Rectal smooth muscle tissue (tissue), 1 donor: ENCODE results near the gene HMG20A.

Source experiments
- H3K27ac ChIP-seq: one replicate; pipeline ENCODE4 v1.7.0; 2013; ENCODE audit warnings: low read depth, low read length, inconsistent platforms
- H3K27me3 ChIP-seq: one replicate; pipeline ENCODE4 v1.7.0; 2013; ENCODE audit warnings: low read length; ENCODE audit not compliant: control insufficient read depth, insufficient read depth
- H3K36me3 ChIP-seq: one replicate; pipeline ENCODE4 v1.7.0; 2013; ENCODE audit warnings: low read length; ENCODE audit not compliant: control insufficient read depth, insufficient read depth
- H3K4me1 ChIP-seq: one replicate; pipeline ENCODE4 v1.7.0; 2013; ENCODE audit warnings: low read length; ENCODE audit not compliant: control insufficient read depth, insufficient read depth
- H3K4me3 ChIP-seq: one replicate; pipeline ENCODE4 v1.7.0; 2013; ENCODE audit warnings: low read length
- H3K9ac ChIP-seq: one replicate; pipeline ENCODE4 v1.7.0; 2013; ENCODE audit warnings: low read length

The HMG20A gene

DNA sequence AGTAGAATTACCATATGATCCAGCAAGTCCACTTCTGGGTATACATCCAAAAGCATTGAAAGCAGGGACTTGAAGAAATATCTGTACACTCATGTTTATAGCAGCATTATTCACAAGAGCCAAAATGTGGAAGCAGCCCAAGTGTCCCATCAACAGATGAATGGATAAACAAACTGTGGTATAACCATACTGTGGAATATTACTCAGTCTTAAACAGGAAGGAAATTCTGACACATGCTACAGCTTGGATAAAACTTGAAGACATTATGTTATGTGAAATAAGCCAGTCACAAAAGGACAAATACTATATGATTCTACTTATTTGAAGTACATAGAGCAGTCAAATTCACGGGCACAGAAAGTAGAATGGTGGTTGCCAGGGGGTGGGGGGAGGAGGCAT, 91.2 kb downstream of the HMG20A start:
- Histone ChIP-seq H3K4me1 (no peaks in the 10 kb centered on the region), H3K9ac (no peak overlapping the region), H3K27me3 (no peaks in the 10 kb centered on the region), H3K36me3 (no peaks in the 10 kb centered on the region), H3K27ac (no peak overlapping the region), H3K4me3 (no peak overlapping the region)

DNA sequence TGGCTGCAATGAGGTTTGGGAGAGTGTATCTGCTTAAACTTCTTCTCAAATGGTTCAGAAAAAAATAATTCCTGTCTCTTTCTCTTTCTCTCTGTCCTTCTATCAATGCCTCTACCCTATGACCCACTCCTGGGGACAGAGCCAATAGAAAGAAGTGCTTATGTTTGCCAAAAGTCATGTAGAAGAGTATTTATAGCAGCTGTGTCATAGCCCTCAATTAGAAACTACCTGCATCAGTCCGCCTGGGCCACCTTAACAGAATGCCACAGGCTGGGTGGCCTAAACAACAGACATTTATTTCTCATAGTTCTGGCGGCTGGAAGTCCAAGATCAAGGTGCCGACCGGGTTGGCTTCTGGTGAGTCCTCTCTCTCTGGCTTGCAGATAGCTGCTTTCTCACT, 92.5 kb downstream of the HMG20A start:
- no peaks in the 10 kb centered on the region for H3K4me1 ChIP-seq
- no peak overlapping the region for H3K9ac ChIP-seq
- no peak overlapping the region for H3K4me3 ChIP-seq
- H3K27me3 ChIP-seq, result no peaks in the 10 kb centered on the region
- H3K36me3 ChIP-seq, result no peaks in the 10 kb centered on the region
- no peak overlapping the region for H3K27ac ChIP-seq

DNA sequence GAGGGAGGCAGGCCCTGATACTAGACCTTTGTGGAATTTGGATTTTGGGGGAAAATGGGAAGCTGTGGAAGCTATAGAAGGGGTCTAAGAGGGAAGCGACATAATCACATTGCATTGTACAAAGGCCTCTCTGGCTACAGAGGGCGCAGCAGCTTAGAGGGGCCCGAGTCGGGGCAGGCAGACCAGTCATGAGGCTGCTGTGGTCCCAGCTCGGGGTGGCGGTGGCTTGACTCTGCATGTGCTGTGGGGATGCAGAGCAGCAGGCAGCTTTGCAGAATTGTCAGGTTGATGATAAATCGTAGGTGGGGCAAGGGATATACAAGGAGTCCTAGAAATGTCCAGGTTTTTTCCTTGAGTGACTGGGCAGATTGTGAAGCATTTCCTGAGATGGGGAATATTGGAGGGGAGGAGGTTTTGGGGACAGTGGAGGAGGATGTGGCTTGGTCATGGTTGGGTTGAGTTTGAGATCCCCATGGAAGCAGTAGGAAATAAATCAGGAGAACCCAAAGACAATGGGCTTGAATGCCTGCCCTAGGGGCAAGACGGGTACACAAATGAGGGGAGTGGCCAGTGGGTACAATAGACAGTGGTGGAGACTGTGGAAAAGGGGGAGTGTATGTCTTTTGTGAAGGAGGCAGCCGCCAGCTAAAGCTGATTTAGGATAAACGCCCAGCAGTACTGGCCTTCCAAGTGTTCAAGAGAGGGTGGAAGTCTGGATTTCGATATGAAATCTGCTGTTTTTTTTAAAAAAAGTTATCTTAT, 94.1 kb downstream of the HMG20A start:
- Histone ChIP-seq H3K9ac (no peak overlapping the region), H3K36me3 (no peaks in the 10 kb centered on the region), H3K27ac (no peak overlapping the region), H3K4me3 (no peak overlapping the region), H3K4me1 (no peaks in the 10 kb centered on the region), H3K27me3 (no peaks in the 10 kb centered on the region)

DNA sequence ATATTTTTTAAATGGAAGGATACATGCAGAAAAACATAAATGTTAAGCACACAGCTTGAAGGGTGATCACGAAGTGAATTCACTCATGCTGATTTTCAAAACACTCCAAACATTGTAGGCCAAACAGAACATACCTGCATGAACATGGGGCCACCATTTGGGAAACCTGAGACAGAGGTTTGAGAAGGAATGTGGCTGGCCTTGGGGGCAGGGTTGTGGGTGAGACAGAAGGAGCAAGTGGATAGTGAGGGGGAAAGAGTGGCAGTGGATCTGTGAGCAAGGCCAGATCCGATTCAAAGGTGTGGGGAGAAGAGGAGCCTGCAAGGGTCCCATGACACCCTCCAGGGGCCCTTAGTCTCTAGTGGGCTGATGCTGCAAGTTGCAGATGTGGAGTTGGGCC, 94.9 kb downstream of the HMG20A start:
- no peaks in the 10 kb centered on the region for H3K27me3 ChIP-seq
- H3K4me1 ChIP-seq, result no peaks in the 10 kb centered on the region
- no peak overlapping the region for H3K27ac ChIP-seq

DNA sequence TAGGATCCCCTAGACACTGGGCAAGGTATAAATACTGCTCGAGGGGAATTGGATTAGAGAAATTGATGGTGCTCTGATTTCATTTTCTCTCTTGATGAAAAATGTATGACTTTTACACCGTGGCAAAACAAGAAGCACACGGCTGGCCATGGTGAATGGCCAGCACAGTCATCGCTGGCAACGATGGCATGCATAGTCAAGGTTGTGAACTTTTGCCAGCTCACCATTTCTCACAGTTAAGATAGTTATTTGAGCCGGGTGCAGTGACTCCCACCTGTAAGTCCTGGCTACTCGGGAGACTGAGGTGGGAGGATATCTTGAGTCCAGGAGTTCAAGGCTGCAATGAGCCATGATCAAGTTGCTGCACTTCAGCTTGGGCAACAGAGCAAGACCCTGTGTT, 95.4 kb downstream of the HMG20A start:
- Histone ChIP-seq H3K36me3 (no peaks in the 10 kb centered on the region), H3K27ac (no peak overlapping the region), H3K4me1 (no peaks in the 10 kb centered on the region), H3K4me3 (no peak overlapping the region), H3K27me3 (no peaks in the 10 kb centered on the region), H3K9ac (no peak overlapping the region)

More for the DNA sequence above, 94.9 kb downstream of the HMG20A start:
- no peaks in the 10 kb centered on the region for H3K36me3 ChIP-seq
- H3K4me3 ChIP-seq, result no peak overlapping the region
- no peak overlapping the region for H3K9ac ChIP-seq

DNA sequence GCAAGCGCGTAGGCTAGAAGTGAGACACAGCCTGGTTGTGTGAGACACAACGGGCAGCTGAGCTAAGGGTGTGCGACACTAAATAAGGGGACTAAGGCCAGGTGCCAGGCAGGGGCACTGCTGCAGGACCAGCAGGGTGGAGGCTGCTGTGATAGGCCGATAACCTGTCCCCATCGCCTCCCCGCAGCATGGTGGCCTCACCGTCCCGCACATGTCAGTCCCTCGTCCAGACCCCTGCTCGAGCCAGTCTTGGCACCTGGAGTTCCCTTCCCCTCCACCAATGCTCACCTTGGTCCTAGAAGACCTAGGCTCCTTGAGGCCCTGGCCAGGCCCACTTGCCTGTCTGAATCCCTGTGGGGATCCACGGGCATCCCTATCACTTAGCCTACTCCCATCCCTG, 96.1 kb downstream of the HMG20A start:
- no peak overlapping the region for H3K27ac ChIP-seq
- no peaks in the 10 kb centered on the region for H3K4me1 ChIP-seq
- H3K36me3 ChIP-seq, result no peaks in the 10 kb centered on the region
- H3K9ac ChIP-seq, result no peak overlapping the region
- H3K27me3 ChIP-seq, result no peaks in the 10 kb centered on the region
- H3K4me3 ChIP-seq, result no peak overlapping the region

DNA sequence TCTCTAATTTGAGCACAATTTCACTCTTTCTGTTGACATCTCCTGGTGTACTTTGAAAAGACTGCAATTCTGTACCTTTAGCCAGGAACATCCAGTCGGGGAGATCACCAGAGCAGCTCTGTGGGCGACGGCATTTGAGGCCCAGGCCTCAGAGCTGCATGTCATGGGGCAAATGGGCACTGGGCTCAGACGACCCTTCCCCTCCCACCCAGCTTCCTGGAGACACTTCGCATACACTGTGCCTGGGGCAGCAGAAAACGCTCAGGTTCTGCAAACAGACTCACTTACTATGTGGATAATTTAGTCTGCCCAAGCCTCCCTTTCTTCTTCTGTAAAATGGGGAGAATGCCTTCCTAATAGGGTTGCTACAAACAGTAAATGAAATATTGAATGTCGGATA, 96.9 kb downstream of the HMG20A start:
- Histone ChIP-seq H3K27ac (no peak overlapping the region), H3K4me1 (no peaks in the 10 kb centered on the region), H3K27me3 (no peaks in the 10 kb centered on the region), H3K9ac (no peak overlapping the region), H3K36me3 (no peaks in the 10 kb centered on the region), H3K4me3 (no peak overlapping the region)

DNA sequence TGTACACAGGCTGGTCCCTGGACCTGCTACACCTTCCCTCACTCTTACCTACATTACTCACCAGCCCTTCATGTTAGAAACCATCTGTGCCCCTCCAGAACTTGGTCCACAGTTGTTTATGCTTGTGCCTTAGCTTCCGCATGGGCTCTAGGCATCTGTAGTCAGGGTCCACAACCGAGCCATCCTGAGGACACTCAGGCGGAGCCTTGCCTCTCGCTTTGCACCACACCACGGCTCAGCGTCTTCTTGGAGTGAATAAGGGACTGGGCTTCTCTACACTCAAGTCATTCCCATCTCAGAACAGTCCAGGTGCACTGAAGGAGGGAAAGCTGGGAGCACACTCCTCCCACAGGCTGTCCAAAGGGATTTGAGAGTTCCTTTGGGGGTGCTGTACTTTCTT, 97.8 kb downstream of the HMG20A start:
- H3K36me3 ChIP-seq, result no peaks in the 10 kb centered on the region
- H3K4me1 ChIP-seq, result no peaks in the 10 kb centered on the region
- H3K27me3 ChIP-seq, result no peaks in the 10 kb centered on the region

DNA sequence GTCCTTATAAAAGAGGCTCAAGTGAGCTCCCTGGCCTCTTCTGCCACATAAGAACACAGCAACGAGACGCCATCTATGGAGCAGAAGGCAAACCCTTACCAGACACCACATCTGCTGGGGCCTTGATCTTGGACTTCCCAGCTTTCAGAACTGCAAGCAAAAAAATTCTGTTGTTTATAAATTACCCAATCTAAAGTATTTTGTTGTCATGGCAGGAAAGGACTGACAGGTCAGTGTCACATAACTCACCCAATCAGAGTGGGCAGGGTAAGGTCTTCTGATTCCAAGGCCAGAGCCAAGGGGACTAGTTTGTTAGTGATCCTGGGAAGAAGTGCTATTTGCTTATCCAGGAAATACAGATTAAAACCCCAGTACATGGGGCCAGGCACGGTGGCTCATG, 98.9 kb downstream of the HMG20A start:
- H3K4me3 ChIP-seq, result no peak overlapping the region
- no peaks in the 10 kb centered on the region for H3K4me1 ChIP-seq
- H3K27ac ChIP-seq, result no peak overlapping the region
- H3K27me3 ChIP-seq, result no peaks in the 10 kb centered on the region
- H3K36me3 ChIP-seq, result no peaks in the 10 kb centered on the region
- no peak overlapping the region for H3K9ac ChIP-seq

More for the DNA sequence above, 97.8 kb downstream of the HMG20A start:
- H3K4me3 ChIP-seq, result no peak overlapping the region
- H3K9ac ChIP-seq, result no peak overlapping the region
- H3K27ac ChIP-seq, result no peak overlapping the region

DNA sequence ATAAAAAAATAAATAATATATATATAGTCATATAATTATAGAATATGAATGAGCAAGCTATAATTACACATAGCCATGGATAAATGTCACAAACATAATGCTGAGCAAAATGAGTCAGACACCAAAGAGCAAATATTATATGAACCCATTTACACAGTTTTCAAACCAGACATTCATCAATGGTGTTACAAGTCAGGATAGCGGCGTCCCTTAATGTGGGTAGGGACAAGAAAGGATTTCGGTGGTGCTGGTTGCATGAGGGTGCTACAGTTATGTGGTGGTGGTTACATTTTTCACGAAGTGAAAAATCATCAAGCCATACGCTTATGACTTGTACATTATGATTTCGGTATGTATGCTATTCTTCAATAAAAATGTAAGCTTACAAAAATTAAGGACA, 100.5 kb downstream of the HMG20A start:
- Histone ChIP-seq H3K27me3 (no peaks in the 10 kb centered on the region), H3K27ac (no peak overlapping the region), H3K4me3 (no peak overlapping the region)

DNA sequence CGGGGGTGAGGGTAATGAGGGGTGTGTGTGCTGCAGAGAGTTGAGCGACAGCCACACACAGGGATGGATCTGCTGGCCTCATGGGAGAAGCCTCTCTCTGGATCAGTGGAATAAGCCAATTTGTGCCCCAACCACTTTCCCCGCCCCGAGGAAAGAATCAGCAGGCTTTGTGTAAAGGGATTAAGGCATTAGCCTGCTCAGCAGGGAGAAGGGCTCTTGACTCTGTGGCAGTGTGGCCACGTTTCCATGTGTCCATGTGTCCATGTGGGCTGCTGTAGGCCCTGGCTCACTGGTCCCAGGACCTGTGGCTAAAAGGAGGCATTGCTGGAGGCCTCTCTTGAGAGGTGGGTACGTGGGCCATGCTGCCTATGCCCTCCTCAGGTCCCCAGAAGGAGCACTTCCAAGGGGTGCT, 104.7 kb downstream of the HMG20A start:
- Histone ChIP-seq H3K9ac (no peak overlapping the region), H3K27ac (no peak overlapping the region), H3K4me1 (no peaks in the 10 kb centered on the region), H3K36me3 (no peaks in the 10 kb centered on the region), H3K27me3 (no peaks in the 10 kb centered on the region), H3K4me3 (no peak overlapping the region)

More for the DNA sequence above, 100.5 kb downstream of the HMG20A start:
- no peak overlapping the region for H3K9ac ChIP-seq
- no peaks in the 10 kb centered on the region for H3K36me3 ChIP-seq
- no peaks in the 10 kb centered on the region for H3K4me1 ChIP-seq

DNA sequence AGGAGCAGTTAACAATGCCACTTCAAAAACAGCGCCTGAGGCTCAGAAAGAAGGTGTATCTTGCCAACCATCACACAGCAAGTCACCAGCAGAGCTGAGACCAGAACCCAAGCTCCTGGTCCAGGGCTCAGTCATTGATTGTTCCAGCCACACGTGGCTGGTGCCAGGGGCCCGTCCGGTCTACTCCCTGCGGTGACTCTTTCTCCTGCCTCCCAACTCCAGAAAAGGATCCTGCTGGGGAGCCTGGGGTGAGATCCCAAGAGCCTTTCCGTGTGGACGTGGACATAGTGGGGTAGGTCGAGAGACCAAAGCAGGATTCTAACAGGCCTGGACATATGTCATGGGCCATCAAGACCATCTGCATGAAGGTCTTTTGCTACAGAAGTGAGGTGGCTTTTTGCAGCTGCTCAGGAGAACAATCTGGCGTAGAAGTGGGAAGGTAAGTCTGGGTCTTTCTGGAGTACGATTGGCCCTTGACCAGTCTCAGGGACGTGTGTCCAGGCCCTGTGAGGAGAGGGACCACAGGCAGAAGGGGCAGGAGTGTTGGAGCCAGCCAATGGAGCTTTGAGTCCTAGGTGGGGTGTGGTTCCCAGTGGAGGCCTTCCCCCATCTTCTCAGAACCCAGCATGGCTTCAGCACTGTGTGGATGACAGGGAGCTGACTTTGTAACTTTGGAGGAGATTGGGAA, 105.4 kb downstream of the HMG20A start:
- H3K27ac ChIP-seq, result no peak overlapping the region
- H3K4me1 ChIP-seq, result no peaks in the 10 kb centered on the region
- no peak overlapping the region for H3K4me3 ChIP-seq

More for the DNA sequence above, 105.4 kb downstream of the HMG20A start:
- Histone ChIP-seq H3K9ac (no peak overlapping the region), H3K27me3 (no peaks in the 10 kb centered on the region), H3K36me3 (no peaks in the 10 kb centered on the region)
